ENCODE results near the gene ATP11A. TPM values are rescaled to one million over a fixed set of nuclear protein-coding genes. Genes with fewer than 3 reads are reported as not detected.
"Not testable (repeated sequence)": the region's sequence is repeated elsewhere in the genome, so short reads cannot be mapped to it uniquely, and the experiment has no call there.

Gene ATP11A
- total and polyA plus RNA-seq, 4 donors: 18.0 to 24.7 (median 21.5) TPM

DNA sequence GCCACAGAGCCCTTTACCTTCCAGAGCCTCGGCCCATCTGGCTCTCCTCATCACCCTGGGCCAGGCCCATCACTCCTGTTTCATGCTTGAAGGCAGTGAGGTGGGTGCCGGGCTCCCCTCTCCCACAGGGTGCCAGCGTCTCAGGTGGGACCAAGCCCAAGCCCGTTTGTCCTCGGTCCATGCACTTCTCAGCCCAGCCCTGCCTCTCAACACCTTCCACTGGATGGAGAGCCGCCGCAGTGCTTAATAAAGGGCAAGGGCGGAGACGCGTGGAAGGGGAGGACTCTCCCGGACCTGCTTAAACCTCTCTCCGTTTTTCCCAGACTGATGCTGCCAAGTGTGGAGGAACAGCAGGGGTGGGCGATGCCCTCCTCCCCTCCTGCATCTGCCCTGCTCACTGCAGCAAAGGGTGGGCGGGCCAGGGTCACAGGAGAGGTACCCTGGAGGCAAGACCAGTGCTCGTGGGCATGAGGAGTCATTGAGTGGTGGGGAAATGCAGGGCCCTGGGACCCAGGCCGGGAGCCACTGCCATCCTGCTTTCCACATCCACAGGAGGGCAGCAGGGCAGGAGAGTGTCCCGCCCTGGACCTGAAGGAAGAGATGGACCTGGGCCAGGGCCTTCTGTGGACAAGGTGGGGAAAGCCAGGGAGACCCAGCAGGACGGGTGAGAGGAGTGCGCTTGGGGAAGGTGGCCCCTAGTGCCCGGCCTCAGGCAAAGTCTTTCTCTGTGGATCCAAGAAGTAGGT, 9.7 kb upstream of the ATP11A start:
- Histone ChIP-seq H3K27me3 (ENCODE audit: control insufficient read depth, insufficient read depth, low read length) (no peaks in the 10 kb centered on the region), H3K36me3 (ENCODE audit: control insufficient read depth, insufficient read depth, low read length) (no peaks in the 10 kb centered on the region), H3K4me1 (ENCODE audit: control insufficient read depth, insufficient read depth, low read length) (no peaks in the 10 kb centered on the region), H3K9me3 (ENCODE audit: control insufficient read depth, insufficient read depth, low read length) (no peaks in the 10 kb centered on the region), H3K27ac (ENCODE audit: low read depth, low read length) (no peak overlapping the region), H3K4me3 (ENCODE audit: low read depth, low read length) (no peak overlapping the region)
- WGBS (ENCODE audit: insufficient coverage): 94% methylated on average over 14 of the region's 20 CpGs
- DNase-seq (ENCODE audit: low read depth in 4 of 6, low spot score in 6 of 6): no peak

- no peak for DNase-seq (ENCODE audit: low read depth in 4 of 6, low spot score in 6 of 6)
- H3K27ac ChIP-seq (ENCODE audit: low read depth, low read length): no peak overlapping the region
- 90% methylated on average over 17 of the region's 17 CpGs for WGBS (ENCODE audit: insufficient coverage)
Observed at GRCh38 chr13:112680741-112681360, 9.0 kb upstream of the ATP11A start.

DNA sequence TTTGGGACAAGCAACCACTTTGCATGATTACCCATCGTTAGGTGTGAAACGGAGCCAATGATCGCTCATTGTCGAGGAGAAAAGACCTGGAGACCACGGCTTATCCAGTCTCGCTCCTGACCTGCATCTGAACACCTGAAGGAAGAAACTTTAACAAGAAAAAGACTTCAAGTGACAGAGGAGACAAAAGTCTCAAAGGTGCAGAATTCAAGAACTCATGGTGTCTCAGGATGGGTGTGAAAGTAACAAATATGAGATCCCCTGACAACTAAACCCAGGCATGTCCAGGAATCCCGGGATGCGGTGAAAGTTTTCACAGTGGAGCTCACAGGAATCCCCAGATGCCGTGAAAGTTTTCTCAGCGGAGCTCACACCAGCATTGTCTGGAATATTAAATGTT, 6.3 kb upstream of the ATP11A start:
- Histone ChIP-seq H3K27ac (ENCODE audit: low read depth, low read length) (no peak overlapping the region), H3K27me3 (ENCODE audit: control insufficient read depth, insufficient read depth, low read length) (no peaks in the 10 kb centered on the region), H3K36me3 (ENCODE audit: control insufficient read depth, insufficient read depth, low read length) (no peaks in the 10 kb centered on the region), H3K9me3 (ENCODE audit: control insufficient read depth, insufficient read depth, low read length) (no peaks in the 10 kb centered on the region), H3K4me1 (ENCODE audit: control insufficient read depth, insufficient read depth, low read length) (no peaks in the 10 kb centered on the region), H3K4me3 (ENCODE audit: low read depth, low read length) (no peak overlapping the region)
- no peak for DNase-seq (ENCODE audit: low read depth in 4 of 6, low spot score in 6 of 6)
- 69% methylated on average over 6 of the region's 10 CpGs for WGBS (ENCODE audit: insufficient coverage)

More at GRCh38 chr13:112680741-112681360, 9.0 kb upstream of the ATP11A start:
- no peak overlapping the region for H3K4me3 ChIP-seq (ENCODE audit: low read depth, low read length)
- no peaks in the 10 kb centered on the region for H3K27me3 ChIP-seq (ENCODE audit: control insufficient read depth, insufficient read depth, low read length)
- no peaks in the 10 kb centered on the region for H3K9me3 ChIP-seq (ENCODE audit: control insufficient read depth, insufficient read depth, low read length)
- H3K36me3 ChIP-seq (ENCODE audit: control insufficient read depth, insufficient read depth, low read length): no peaks in the 10 kb centered on the region
- H3K4me1 ChIP-seq (ENCODE audit: control insufficient read depth, insufficient read depth, low read length): no peaks in the 10 kb centered on the region

DNA sequence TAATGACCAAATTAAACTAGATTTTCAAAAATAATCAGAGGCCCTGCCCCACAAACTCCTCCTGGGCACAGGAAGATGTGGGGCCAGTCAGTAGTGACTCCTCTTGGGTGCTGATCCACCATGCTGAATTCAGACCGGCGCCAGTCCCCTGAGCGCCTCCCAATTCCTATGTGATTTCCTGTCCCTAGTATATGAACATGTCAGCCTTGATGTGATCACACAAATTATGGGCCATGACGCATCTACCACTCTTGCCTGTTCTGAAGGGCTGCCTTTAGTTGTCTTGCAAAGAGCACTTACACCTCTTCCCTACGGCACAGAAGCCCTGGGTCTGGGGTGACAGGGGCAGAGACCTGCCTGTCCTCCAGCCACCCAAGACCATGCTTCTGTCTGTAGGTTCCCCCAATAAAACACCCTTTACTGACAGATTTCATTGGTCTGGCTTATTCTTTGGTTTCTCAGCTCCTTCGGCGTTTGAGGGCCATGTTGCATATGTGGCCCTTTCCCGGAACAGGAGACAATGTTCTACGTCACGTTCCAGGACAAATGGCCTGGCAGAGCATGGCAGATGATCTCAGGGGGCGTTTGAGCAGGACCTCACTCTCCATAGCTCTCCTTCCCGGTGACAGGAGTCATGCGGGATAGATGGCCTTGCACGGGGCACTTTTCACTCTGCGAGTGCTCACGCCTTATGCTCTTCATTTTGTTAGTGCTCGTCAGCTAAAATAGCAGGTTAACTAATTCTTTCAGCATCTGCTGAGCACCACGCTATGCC, 5.6 kb upstream of the ATP11A start:
- H3K4me1 ChIP-seq (ENCODE audit: control insufficient read depth, insufficient read depth, low read length): no peaks in the 10 kb centered on the region
- H3K27ac ChIP-seq (ENCODE audit: low read depth, low read length): no peak overlapping the region
- WGBS (ENCODE audit: insufficient coverage): 91% methylated on average over 18 of the region's 18 CpGs
- no peak for DNase-seq (ENCODE audit: low read depth in 4 of 6, low spot score in 6 of 6)
- H3K27me3 ChIP-seq (ENCODE audit: control insufficient read depth, insufficient read depth, low read length): no peaks in the 10 kb centered on the region
- no peak overlapping the region for H3K4me3 ChIP-seq (ENCODE audit: low read depth, low read length)
- H3K36me3 ChIP-seq (ENCODE audit: control insufficient read depth, insufficient read depth, low read length): no peaks in the 10 kb centered on the region
- H3K9me3 ChIP-seq (ENCODE audit: control insufficient read depth, insufficient read depth, low read length): no peaks in the 10 kb centered on the region

DNA sequence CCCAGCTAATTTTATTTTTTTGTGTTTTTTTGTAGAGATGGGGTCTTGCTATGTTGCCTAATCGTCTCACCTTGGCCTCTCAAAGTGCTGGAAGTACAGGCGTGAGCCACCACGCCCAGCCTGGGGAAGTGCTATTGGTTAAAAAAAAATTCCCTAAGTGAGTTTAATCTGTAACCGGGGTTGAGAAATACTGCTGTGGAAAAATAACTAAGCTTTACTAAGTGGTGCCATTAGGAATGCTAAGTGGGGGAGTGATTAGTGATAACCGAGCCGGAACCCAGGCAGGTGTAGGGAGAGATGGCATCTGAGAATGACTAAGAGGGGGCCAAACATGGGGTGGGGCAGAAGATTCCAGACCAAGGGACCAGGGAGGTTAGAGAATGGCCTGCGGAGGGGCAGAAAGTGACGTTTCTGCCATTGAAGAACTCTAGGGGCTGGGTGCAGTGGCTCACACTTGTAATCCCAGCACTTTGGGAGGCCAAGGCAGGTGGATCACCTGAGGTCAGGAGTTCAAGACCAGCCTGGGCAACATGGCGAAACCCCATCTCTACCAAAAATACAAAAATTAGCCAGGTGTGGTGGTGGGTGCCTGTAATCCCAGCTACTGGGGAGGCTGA, 4.5 kb upstream of the ATP11A start:
- not testable (repeated sequence) for H3K4me3 ChIP-seq (ENCODE audit: low read depth, low read length); H3K9me3 ChIP-seq (ENCODE audit: control insufficient read depth, insufficient read depth, low read length); H3K4me1 ChIP-seq (ENCODE audit: control insufficient read depth, insufficient read depth, low read length); H3K36me3 ChIP-seq (ENCODE audit: control insufficient read depth, insufficient read depth, low read length); DNase-seq (ENCODE audit: low read depth in 4 of 6, low spot score in 6 of 6); H3K27ac ChIP-seq (ENCODE audit: low read depth, low read length); H3K27me3 ChIP-seq (ENCODE audit: control insufficient read depth, insufficient read depth, low read length)
- WGBS (ENCODE audit: insufficient coverage): 93% methylated on average over 7 of the region's 9 CpGs

- Histone ChIP-seq H3K36me3 (ENCODE audit: control insufficient read depth, insufficient read depth, low read length) (no peaks in the 10 kb centered on the region), H3K4me1 (ENCODE audit: control insufficient read depth, insufficient read depth, low read length) (peaks cover 7% of the 10 kb centered on the region), H3K27ac (ENCODE audit: low read depth, low read length) (no peak overlapping the region), H3K9me3 (ENCODE audit: control insufficient read depth, insufficient read depth, low read length) (no peaks in the 10 kb centered on the region), H3K4me3 (ENCODE audit: low read depth, low read length) (no peak overlapping the region), H3K27me3 (ENCODE audit: control insufficient read depth, insufficient read depth, low read length) (no peaks in the 10 kb centered on the region)
- 79% methylated on average over 2 of the region's 4 CpGs for WGBS (ENCODE audit: insufficient coverage)
- no peak for DNase-seq (ENCODE audit: low read depth in 4 of 6, low spot score in 6 of 6)
Observed at GRCh38 chr13:112685896-112686295, 3.9 kb upstream of the ATP11A start.

DNA sequence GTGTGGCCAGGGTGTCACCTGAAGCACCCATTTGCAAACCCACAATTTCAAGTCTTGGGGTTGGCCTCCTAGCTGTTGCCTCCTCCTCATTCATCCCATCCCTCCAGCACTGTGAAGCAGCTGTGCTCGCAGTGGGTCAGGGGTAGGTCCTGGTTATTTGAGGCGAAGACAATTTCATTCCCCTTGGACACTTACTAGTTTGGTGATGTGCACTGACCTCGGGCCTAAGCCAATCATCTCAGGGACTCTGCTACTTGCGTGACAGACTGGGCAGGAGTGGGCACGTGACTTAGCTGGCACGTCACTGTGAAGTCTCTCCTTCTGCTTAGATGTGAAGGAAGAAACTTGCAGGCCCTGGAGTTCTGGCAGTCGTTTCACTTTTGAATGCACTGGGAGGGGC, 3.5 kb upstream of the ATP11A start:
- WGBS (ENCODE audit: insufficient coverage): 100% methylated on average over 3 of the region's 7 CpGs
- no peak for DNase-seq (ENCODE audit: low read depth in 4 of 6, low spot score in 6 of 6)

GRCh38 chr13:112686987-112687386, 2.9 kb upstream of the ATP11A start:
- H3K9me3 ChIP-seq (ENCODE audit: control insufficient read depth, insufficient read depth, low read length): no peaks in the 10 kb centered on the region
- H3K4me1 ChIP-seq (ENCODE audit: control insufficient read depth, insufficient read depth, low read length): peaks cover 13% of the 10 kb centered on the region
- no peak overlapping the region for H3K4me3 ChIP-seq (ENCODE audit: low read depth, low read length)
- H3K27ac ChIP-seq (ENCODE audit: low read depth, low read length): no peak overlapping the region
- DNase-seq (ENCODE audit: low read depth in 4 of 6, low spot score in 6 of 6): no peak
- H3K27me3 ChIP-seq (ENCODE audit: control insufficient read depth, insufficient read depth, low read length): no peaks in the 10 kb centered on the region
- H3K36me3 ChIP-seq (ENCODE audit: control insufficient read depth, insufficient read depth, low read length): no peaks in the 10 kb centered on the region
- WGBS (ENCODE audit: insufficient coverage): 92% methylated on average over 9 of the region's 9 CpGs

More for the DNA sequence above, 3.5 kb upstream of the ATP11A start:
- H3K9me3 ChIP-seq (ENCODE audit: control insufficient read depth, insufficient read depth, low read length): no peaks in the 10 kb centered on the region
- H3K4me1 ChIP-seq (ENCODE audit: control insufficient read depth, insufficient read depth, low read length): peaks cover 12% of the 10 kb centered on the region
- H3K36me3 ChIP-seq (ENCODE audit: control insufficient read depth, insufficient read depth, low read length): no peaks in the 10 kb centered on the region
- H3K27me3 ChIP-seq (ENCODE audit: control insufficient read depth, insufficient read depth, low read length): no peaks in the 10 kb centered on the region
- H3K27ac ChIP-seq (ENCODE audit: low read depth, low read length): no peak overlapping the region
- H3K4me3 ChIP-seq (ENCODE audit: low read depth, low read length): no peak overlapping the region

GRCh38 chr13:112687836-112688559, 1.8 kb upstream of the ATP11A start:
- H3K27ac ChIP-seq (ENCODE audit: low read depth, low read length): no peak overlapping the region
- H3K27me3 ChIP-seq (ENCODE audit: control insufficient read depth, insufficient read depth, low read length): no peaks in the 10 kb centered on the region
- no peak overlapping the region for H3K4me3 ChIP-seq (ENCODE audit: low read depth, low read length)
- H3K36me3 ChIP-seq (ENCODE audit: control insufficient read depth, insufficient read depth, low read length): no peaks in the 10 kb centered on the region
- WGBS (ENCODE audit: insufficient coverage): 89% methylated on average over 6 of the region's 10 CpGs
- H3K9me3 ChIP-seq (ENCODE audit: control insufficient read depth, insufficient read depth, low read length): no peaks in the 10 kb centered on the region
- DNase-seq (ENCODE audit: low read depth in 4 of 6, low spot score in 6 of 6): no peak
- H3K4me1 ChIP-seq (ENCODE audit: control insufficient read depth, insufficient read depth, low read length): peaks cover 13% of the 10 kb centered on the region
